HG03457 (cell line): Measurements from ENCODE around the gene C6orf52.

ENCODE experiments used
- ATAC-seq: cut with Tn5 transposase; IDR thresholded peaks from one replicate; pipeline ENCODE4 v1.9.1; 2021; ENCODE audit warnings: moderate number of reproducible peaks; ENCODE audit not compliant: unreplicated experiment

C6orf52 gene

GRCh38 chr6:10658910-10659698 lies 35.3 kb downstream of the C6orf52 start:
- ATAC-seq, result no peak

- no peak for ATAC-seq
These were observed 38.8 kb downstream of the C6orf52 start for GRCh38 chr6:10655508-10656055.

GRCh38 chr6:10644225-10644624 lies 50.2 kb downstream of the C6orf52 start:
- no peak for ATAC-seq

- peak; percentile 74 for ATAC-seq
These were observed 51.2 kb downstream of the C6orf52 start for GRCh38 chr6:10643201-10643651.

GRCh38 chr6:10641528-10641927 lies 52.9 kb downstream of the C6orf52 start:
- no peak for ATAC-seq

- ATAC-seq, result no peak
These were observed 54.0 kb downstream of the C6orf52 start for GRCh38 chr6:10640412-10640811.

GRCh38 chr6:10633216-10633615 lies 61.2 kb downstream of the C6orf52 start:
- ATAC-seq, result peak; percentile 94

GRCh38 chr6:10630178-10630577 lies 64.2 kb downstream of the C6orf52 start:
- no peak for ATAC-seq

- ATAC-seq, result no peak
These were observed 66.6 kb downstream of the C6orf52 start for GRCh38 chr6:10627800-10628199.

GRCh38 chr6:10626154-10626741 lies 68.2 kb downstream of the C6orf52 start:
- ATAC-seq, result no peak

GRCh38 chr6:10624836-10625235 lies 69.6 kb downstream of the C6orf52 start:
- no peak for ATAC-seq

GRCh38 chr6:10621847-10622246 lies 72.6 kb downstream of the C6orf52 start:
- no peak for ATAC-seq
